ENCODE results near the gene ITPR1.
A peak's percentile ranks its signal among the peaks of the same experiment; 100 is the strongest.

ITPR1 gene

GRCh38 chr3:4643904-4644547 lies 150.9 kb downstream of the ITPR1 start:
- no peak for DNase-seq (ENCODE audit: low read depth in 2 of 2)

- no peak for DNase-seq (ENCODE audit: low read depth in 2 of 2)
These were observed 151.8 kb downstream of the ITPR1 start for GRCh38 chr3:4644951-4645350.

GRCh38 chr3:4645468-4645867 lies 152.3 kb downstream of the ITPR1 start:
- DNase-seq (ENCODE audit: low read depth in 2 of 2) = no peak

GRCh38 chr3:4647411-4647810 lies 154.3 kb downstream of the ITPR1 start:
- no peak for DNase-seq (ENCODE audit: low read depth in 2 of 2)

GRCh38 chr3:4655145-4656045 lies 162.2 kb downstream of the ITPR1 start:
- DNase-seq (ENCODE audit: low read depth in 2 of 2) = no peak

- DNase-seq (ENCODE audit: low read depth in 2 of 2) = peak; percentile 27 to 44
These were observed 162.9 kb downstream of the ITPR1 start for GRCh38 chr3:4656059-4656458.

GRCh38 chr3:4656626-4657328 lies 163.6 kb downstream of the ITPR1 start:
- no peak for DNase-seq (ENCODE audit: low read depth in 2 of 2)

GRCh38 chr3:4660936-4661335 lies 167.8 kb downstream of the ITPR1 start:
- DNase-seq (ENCODE audit: low read depth in 2 of 2) = no peak

GRCh38 chr3:4664412-4664811 lies 171.3 kb downstream of the ITPR1 start:
- DNase-seq (ENCODE audit: low read depth in 2 of 2) = no peak

GRCh38 chr3:4665197-4665596 lies 172.0 kb downstream of the ITPR1 start:
- DNase-seq (ENCODE audit: low read depth in 2 of 2) = no peak

GRCh38 chr3:4666071-4666470 lies 172.9 kb downstream of the ITPR1 start:
- no peak for DNase-seq (ENCODE audit: low read depth in 2 of 2)

- no peak for DNase-seq (ENCODE audit: low read depth in 2 of 2)
These were observed 177.2 kb downstream of the ITPR1 start for GRCh38 chr3:4670352-4670751.

GRCh38 chr3:4672725-4673275 lies 179.7 kb downstream of the ITPR1 start:
- DNase-seq (ENCODE audit: low read depth in 2 of 2) = no peak

GRCh38 chr3:4674216-4674615 lies 181.1 kb downstream of the ITPR1 start:
- DNase-seq (ENCODE audit: low read depth in 2 of 2) = no peak

GRCh38 chr3:4675704-4676103 lies 182.6 kb downstream of the ITPR1 start:
- DNase-seq (ENCODE audit: low read depth in 2 of 2) = no peak

GRCh38 chr3:4678320-4678719 lies 185.2 kb downstream of the ITPR1 start:
- no peak for DNase-seq (ENCODE audit: low read depth in 2 of 2)

- DNase-seq (ENCODE audit: low read depth in 2 of 2) = no peak
These were observed 187.1 kb downstream of the ITPR1 start for GRCh38 chr3:4680227-4680691.

- DNase-seq (ENCODE audit: low read depth in 2 of 2) = peak; percentile 24 to 25
These were observed 187.7 kb downstream of the ITPR1 start for GRCh38 chr3:4680871-4681300.

- DNase-seq (ENCODE audit: low read depth in 2 of 2) = no peak
These were observed 188.2 kb downstream of the ITPR1 start for GRCh38 chr3:4681301-4681700.

- DNase-seq (ENCODE audit: low read depth in 2 of 2) = no peak
These were observed 191.0 kb downstream of the ITPR1 start for GRCh38 chr3:4684117-4684516.

GRCh38 chr3:4684976-4685375 lies 191.8 kb downstream of the ITPR1 start:
- DNase-seq (ENCODE audit: low read depth in 2 of 2) = no peak

Measured in fibroblast of skin of left biceps (primary cell).